HG03469 (cell line): ENCODE results near the gene LRRC8C.

Experiments
- ATAC-seq: cut with Tn5 transposase; IDR thresholded peaks from one replicate; pipeline ENCODE4 v1.9.1; 2021; ENCODE audit warnings: mild to moderate bottlenecking, moderate library complexity, moderate number of reproducible peaks; ENCODE audit not compliant: unreplicated experiment

Gene LRRC8C

DNA sequence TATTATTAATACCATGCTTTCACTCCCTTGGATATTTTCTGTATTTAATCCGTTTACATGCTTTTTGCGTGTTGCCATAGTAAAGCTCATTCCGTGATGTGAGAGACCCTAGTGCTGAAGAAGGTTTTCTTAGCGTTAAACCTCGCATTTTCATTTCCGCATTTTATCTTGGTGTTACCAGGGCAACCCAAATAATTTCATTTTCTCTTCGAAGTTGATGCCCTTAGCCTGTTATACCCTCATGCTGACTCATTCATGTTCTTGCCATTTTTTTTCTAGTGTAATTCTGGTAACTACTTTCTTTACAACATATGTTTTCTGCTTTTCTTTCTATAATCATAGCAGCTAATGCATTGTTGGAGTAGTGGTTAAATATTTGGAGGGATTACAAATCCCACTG lies 37.2 kb downstream of the LRRC8C start:
- peak; percentile 96 for ATAC-seq

DNA sequence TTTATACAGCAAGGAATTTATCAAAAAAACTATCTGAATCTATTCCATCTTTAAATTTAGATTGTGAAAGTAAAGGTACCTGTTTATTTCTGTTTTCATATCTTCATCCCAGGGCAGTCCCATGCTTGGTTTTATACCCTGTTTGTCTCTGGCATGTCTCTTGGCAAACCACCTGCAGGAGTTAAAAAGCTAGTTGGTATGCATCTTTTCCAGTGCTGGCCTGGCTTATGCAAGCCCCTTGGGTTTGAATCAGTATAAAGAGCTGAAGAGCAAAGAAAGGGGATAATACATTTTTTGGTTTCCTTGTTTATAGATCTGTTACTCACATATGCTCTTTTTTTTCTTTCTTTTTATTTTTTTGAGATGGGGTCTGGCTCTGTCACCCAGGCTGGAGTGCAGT lies 37.8 kb downstream of the LRRC8C start:
- no peak for ATAC-seq

DNA sequence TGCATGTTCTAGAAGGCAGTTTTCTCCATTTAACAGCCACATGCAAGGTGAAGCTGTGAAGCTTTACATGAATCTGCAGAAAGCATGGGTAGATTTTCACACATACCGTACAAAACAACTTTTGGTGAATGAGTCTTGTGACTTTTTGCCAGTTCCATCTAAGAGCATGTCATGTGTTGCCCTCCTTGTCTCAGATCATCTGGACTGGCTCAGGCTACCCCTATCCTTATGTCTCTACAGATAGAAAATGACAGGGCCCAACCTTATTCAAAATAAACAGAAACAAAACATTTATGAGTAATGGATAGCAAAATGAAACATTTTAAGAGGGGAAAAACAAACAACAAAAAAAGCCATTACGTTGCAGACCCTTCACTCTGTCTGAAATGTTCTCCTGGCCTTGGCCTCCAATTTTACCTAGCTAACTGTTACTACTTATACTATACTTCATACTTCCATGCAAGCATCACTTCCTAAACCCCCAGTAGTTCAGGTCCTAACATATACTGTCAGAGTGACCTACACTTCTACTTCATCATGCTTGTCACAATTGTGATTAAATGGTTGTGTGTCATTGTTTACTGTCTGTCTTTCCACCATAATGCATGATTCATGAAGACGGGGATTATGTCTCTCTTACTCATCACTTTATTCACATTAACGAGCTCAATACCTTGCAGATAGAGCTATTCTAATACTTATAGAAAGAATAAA lies 39.0 kb downstream of the LRRC8C start:
- ATAC-seq: no peak

DNA sequence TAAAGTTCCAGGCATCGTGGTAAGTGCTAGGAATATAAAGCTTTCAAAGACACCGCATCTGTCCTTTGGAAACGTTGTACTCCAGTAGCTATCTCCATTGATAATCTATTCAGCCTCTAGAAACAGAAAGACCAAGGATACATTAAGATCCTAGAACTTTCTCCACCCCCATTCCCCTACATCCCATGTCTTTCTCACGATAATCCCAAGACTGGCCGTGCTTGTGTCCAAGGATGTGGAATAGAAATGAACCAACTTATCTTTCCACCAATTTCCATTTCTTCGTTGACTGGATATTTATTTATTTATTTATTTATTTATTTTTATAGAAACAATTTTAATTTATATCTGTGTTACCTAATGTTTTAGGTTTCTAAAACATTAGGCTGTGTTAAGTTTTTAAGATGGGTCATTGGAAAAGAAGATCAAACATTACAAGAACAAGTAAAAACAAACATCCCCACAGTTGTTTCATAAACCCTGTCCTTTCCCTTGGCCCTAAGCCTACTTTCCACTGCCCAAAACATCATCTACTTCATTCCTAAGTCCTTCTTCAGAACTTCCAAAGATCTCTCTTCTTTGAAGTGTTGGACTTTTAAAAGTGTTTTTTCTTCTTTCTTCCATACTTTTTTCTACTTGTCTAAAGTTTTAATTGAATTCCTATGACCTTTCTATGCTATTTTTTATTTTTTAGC lies 39.7 kb downstream of the LRRC8C start:
- no peak for ATAC-seq

DNA sequence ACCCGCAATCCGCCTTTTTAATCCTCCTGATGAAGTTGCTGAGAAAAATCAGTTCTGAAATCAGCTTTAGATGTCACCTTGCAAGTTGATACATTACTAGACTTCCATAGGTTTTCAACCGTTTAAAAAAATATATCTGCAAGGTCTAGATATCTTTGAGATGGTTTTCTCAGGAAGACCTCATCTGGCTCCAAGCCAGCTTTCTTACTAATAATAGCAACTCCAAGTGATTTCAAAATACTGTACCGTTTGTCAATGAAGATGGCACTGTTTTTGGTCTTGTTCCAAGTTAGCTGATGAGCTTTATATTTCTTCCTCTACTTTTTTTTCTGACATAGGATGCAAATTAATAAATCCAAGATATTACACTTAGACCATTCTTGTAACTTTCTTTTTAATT lies 40.3 kb downstream of the LRRC8C start:
- no peak for ATAC-seq

DNA sequence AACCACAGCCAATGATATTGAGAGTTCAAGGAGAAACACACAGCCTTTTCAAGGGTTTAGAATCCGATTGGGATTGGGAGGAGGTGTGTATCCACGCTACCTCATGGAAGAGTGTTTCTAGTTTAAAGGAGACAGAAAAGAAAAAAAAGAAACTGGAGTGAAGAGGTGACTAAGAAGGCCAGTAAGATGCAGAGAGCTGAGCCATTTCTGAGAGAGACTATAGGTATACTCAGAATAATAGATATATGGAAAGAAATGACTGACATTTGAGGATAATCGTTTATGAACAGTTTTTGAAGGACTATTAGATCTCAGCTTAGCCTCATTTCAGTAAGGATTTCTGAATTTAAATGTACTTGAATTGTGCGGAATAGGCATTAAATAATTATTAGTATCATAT lies 42.8 kb downstream of the LRRC8C start:
- no peak for ATAC-seq

DNA sequence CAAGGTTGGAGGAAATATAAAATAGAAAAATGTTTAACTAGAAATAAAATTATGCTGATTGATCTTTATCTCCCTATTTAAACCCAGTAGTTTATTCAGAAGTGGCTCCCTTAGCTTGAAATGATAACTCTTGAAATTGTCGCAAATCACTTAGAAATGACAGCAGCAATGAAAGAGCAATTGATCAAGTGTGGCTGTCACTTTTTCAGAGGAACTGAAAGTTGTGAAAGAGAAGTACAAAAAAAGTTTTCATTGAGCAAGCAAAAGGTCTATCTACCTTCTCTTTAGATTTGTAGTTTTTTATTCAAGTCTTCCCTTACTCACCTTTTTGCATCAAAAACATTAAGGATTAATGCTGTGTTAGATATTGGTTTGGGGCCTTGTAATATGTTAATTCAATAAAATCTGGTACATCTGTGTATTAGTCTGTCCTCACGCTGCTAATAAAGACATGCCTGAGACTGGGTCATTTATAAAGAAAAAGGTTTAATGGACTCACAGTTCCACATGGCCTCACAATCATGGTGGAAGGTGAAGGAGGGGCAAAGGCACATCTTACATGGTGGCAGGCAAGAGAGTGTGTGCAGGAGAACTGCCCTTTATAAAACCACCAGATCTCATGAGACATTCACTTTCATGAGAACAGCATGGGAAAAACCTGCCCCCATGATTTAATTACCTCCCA lies 48.3 kb downstream of the LRRC8C start:
- no peak for ATAC-seq

DNA sequence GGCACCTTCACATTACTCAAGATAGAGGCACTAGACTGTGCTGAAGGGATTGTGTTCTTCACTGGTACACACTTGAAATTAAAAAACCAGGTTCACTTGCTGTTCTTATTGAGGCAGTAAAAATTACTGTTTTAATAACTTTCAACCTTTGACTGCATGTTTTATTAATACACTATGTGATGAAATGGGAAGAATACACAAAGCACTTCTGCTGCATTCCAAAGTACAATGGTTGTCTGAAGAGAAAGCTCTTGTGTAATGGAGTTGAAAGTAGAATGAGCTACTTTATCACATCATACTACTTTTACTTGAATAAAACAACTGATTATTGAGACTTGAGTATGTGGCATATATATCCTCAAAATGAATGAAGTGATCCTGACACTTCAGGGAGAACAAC lies 49.7 kb downstream of the LRRC8C start:
- no peak for ATAC-seq

DNA sequence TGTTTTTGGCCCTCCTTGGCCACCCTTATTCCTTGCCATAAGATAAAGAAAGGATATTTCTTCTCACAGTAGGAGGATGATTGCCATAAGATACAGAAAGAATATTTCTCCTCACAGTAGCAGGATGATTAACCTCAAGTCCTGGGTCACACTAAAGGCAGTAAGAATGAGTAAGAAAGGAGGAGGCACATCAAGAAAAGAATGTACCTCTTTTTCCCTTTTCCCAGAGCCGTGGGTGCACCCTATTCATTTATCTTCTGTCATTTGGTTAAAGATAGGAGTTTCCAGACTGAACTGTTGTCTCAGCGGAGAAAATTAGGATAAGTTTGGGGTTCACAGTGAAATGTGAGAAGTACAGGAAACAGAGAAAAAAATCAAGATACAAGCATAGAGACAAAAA lies 52.5 kb downstream of the LRRC8C start:
- no peak for ATAC-seq

DNA sequence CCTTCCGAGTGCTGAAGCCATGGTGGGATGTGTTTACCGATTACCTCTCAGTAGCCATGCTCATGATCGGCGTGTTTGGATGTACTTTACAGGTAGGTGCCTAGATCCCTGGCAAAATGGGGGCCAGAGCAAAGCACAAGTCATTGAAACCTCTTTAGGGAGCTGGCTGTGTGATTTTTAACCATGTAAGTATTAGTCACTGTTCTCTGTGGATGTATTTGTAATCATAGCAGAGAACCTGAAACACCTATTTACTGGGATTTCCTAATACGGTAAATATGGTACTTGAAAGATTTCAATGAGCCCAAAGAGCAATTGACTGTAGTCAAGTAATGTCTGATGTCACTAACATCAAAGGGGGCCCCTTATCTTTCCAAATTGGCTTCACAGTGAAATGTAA lies 53.6 kb downstream of the LRRC8C start:
- no peak for ATAC-seq

DNA sequence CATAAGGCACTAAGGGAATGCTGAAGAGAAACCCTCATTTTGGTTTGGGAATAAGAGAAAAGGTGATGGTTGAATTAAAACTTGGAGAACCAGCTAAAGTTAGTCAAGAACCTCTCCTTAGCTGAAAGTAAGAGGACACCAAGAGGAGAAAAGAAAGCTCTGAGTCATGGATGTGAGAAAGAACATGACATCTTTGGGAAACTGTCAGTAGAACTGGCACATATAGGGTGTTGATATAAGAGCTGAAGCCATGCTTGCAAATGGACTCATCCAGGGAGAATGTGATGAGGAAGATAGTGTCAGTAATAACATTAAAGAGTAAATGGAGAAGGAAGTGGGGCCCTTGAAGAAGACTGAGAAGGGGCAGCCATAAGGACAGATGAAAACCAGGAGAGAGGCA lies 54.3 kb downstream of the LRRC8C start:
- no peak for ATAC-seq

DNA sequence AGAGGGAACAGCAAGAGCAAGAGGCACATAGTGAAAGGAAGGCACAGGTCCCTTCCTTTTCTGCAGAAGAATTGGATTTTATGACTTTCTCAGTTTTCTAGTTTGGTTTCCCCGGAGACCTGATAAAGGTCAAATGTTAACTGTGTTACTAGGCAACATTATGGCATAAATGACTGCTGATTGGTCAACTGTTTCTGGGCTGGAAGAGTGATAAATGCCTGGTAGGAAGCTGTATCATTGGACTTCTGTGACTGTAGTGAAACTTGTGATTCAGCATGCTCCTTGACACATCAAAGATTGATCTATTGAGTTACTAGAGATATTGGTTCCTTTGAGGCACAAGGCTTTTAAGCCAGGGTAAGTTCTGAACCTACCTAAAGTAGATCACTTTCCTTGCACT lies 55.7 kb downstream of the LRRC8C start:
- ATAC-seq: no peak

DNA sequence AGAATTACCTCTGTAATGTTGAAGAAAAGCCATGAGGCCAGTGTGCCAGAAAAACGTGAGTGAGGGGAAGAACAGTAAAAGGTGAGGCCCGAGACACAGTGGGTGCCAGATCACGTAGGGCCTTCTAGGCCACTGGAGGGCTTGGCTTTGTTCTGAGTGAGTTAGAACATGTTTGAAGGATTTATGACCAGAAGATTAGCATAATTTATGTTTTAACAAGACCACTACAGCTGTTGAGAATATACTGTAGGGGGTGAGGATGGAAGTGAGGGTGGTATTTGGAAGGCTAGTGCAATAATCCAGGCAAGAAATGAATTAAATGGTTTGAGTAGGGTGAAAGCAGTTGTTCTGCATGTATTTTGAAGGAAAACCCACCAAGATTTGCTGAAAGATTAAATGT lies 56.3 kb downstream of the LRRC8C start:
- no peak for ATAC-seq

DNA sequence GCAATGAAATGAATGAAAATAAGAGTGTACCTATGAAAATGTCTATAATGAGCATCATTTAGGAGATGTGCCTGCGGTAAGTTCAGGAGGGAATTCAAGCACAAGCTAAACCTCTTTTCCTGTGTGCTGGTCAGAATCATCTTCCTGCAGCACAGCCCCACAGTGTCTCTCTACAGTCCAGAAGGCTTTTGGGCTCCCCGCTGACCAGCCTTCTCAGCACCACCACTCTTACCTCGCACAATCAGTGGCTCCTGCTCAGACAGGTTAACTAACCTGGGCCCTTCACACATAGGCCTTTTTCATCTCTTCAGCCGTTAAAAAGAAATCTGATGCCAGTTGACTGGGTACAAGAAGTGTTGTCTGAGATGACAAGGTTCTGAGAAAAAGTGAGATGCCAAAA lies 57.7 kb downstream of the LRRC8C start:
- no peak for ATAC-seq

DNA sequence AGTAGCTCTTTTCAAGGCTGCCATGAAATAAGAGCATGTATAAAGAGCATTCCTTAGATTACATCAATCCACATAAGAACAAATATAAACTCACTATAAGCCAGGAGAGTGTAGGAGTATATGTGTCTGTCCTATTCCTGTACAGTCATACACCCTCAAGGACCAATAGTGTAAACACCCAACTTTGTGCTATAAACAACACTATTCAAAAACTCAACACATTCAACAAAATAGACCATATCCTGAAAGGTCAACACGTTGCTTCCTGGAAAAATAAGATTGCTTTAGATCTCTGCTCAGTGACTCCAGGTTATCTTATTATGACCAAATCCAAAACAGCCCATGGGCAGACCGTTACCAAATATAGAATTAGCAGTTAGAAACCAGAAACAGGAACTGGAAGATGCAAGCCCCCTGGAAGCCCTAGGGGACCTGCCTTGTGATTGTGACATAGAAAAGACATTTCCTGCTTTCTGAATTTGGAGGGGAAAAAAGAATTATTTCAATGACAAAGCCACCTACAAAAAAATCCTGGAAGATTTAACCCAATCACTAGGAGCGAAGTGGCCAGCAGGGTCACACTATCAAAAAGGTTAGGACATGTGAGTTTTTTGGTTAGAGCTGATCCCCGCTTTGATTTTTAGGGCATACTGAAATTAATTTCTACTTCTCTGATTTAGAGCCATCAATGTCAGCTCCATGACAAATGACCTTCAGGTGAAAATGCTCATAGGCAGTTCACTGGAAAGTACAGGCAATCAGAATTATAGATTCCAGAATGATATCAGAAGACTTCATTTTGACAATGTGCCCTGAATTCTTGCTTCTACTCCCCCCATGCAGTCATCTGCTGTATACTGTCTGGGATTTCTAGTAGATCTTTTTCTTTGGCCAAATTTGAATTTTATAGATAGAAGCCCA lies 59.9 kb downstream of the LRRC8C start:
- no peak for ATAC-seq

DNA sequence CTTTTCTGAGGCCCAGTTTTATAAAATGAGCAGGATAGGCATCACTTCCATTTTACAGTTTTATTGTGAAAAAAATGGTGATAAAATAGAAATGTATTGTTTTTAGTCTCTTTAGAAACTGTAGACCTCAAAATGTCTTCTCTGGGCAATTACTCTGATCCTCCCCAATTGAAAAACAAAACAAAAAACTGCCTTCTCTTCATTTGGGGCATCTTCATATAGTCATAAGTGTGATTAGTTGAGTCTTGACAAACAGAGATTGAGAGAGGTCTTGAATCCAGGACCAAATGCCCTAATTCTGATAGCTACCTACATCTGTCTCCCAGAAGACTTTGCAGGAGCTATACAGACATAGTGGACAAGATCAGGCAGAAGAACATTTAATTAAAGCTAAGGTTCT lies 62.9 kb downstream of the LRRC8C start:
- ATAC-seq: no peak

DNA sequence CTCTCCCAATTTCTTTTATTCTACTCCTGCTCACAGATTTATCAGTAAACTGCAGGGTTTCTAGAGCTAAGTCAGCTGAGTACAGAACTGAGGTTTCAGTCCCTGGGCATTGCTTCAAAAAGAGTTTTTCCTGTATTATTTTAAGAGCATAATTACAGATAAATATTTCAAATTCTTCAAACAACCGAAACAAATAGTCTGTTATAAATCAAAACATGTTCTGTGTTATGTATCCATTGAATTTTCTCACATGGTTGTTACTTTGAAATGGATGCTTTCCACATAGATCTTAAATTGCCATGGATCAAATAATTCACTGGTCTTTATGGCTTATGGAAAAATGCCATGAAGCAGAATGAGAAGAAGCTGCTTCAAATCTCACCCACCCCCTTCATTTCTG lies 64.5 kb downstream of the LRRC8C start:
- no peak for ATAC-seq

DNA sequence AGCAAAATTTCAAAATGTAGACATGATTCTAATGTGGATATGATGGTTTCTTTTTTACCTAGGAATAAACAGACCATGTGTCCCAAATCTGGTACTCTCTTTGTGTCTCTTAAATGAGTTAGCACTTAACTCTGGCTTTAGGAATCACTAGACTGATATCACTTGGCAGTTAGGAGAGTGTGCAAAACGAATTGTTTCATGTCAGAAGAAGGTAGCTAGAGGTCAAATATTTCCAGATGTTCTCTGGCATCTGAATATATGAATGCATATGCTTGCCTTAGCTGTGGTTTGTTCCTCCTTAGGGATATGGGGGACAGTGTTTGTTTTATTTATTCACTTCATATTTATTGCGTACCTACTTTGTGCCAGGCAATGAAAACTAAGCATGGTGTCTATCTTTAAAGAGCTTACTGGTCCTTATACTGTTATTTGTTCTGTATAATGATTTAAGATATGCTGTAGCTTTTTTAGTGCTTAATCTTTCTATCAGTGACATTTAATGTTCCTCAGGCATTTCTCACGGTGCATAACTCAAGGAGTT lies 65.2 kb downstream of the LRRC8C start:
- ATAC-seq: no peak

DNA sequence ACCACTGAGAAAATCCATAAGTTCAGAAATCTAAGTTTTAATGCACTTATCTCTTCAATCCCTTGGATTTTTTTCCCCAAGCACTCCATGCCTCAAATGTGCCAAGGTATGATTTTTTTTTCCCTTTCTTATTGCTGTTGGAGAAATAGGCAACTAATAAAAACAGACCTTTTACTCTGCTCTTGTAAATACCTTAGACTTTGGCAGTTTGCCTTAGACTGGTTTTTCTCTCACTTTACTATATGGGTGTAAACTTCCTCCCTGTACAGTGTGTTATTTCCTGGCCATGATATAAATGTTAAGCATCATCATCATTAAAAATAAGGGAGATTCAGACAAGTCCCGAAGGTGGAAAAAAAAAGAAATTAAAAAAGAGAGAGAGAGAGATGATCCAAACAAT lies 65.7 kb downstream of the LRRC8C start:
- ATAC-seq: no peak

DNA sequence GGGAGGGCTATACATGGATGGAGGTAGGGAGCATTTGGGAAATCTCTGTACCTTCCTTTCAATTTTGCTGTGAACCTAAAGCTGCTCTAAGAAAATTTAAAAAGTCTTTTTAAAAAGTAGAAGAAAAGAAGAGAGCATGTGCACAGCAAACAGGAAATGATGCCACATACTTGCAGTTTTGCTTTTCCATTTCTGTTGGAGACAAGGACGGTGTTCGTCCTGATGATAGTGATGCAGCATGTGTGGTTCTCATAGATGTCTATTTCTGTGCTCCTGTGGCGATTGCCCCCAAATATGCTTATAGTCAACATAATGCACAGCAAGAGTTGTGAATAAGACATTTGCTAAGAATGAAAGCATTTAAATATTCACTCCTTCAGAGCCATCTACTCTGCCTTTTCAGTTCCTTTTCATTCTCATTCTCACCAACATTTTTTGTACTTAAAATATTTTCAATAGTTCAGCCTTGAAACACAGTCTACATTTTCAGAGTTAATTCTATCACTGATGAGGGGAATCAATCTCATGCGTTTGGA lies 66.6 kb downstream of the LRRC8C start:
- ATAC-seq: no peak
